Kidney (tissue), 14 donors: ENCODE results near the gene STK17B. TPM values are rescaled to one million over a fixed set of nuclear protein-coding genes. Genes with fewer than 3 reads are reported as not detected.
A peak's percentile ranks its signal among the peaks of the same experiment; 100 is the strongest.
"Not testable (repeated sequence)": the region's sequence is repeated elsewhere in the genome, so short reads cannot be mapped to it uniquely, and the experiment has no call there.

ENCODE experiments used
- DNase-seq, 5 donors: peaks; one replicate each; pipeline ENCODE4 v3.0.0-alpha.2; 2013 to 2020
- FAIRE-seq: peaks from 2 replicates; lab custom pipeline; 2012; peaks lifted over from hg19 to GRCh38; lab: Jason Lieb, UNC
- H3K27ac ChIP-seq, 2 donors: one replicate each; pipeline ENCODE4 v1.7.0; 2013; ENCODE audit warnings: low read depth in 2 of 2, low read length in 2 of 2, inconsistent platforms in 1 of 2
- H3K27me3 ChIP-seq: one replicate; pipeline ENCODE4 v1.7.1; 2013; ENCODE audit warnings: low read length, inconsistent platforms; ENCODE audit not compliant: control insufficient read depth, insufficient read depth
- H3K36me3 ChIP-seq, 3 donors: one replicate each; pipeline versions ENCODE4 v1.7.0 to v1.7.1; 2013; ENCODE audit warnings: low read length in 3 of 3, control low read depth in 1 of 3, inconsistent platforms in 1 of 3; ENCODE audit not compliant: insufficient read depth in 3 of 3, control insufficient read depth in 2 of 3
- H3K4me1 ChIP-seq, 3 donors: one replicate each; pipeline versions ENCODE4 v1.7.0 to v1.7.1; 2013; ENCODE audit warnings: low read length in 3 of 3, inconsistent platforms in 1 of 3, low read depth in 1 of 3; ENCODE audit not compliant: control insufficient read depth in 2 of 3, insufficient read depth in 2 of 3
- H3K4me3 ChIP-seq, 3 donors: one replicate each; pipeline versions ENCODE4 v1.7.0 to v1.8.1; 2013; ENCODE audit warnings: low read length in 3 of 3, control low read depth in 1 of 3, inconsistent platforms in 1 of 3
- H3K9ac ChIP-seq, 3 donors: one replicate each; pipeline versions ENCODE4 v1.7.0 to v1.7.1; 2013; ENCODE audit warnings: low read length in 3 of 3, control low read depth in 1 of 3, inconsistent platforms in 1 of 3
- H3K9me3 ChIP-seq, 3 donors: one replicate each; pipeline versions ENCODE4 v1.7.0 to v1.7.1; 2013; ENCODE audit warnings: low read length in 3 of 3, control low read depth in 1 of 3, inconsistent platforms in 1 of 3; ENCODE audit not compliant: control insufficient read depth in 2 of 3, insufficient read depth in 1 of 3
- intact Hi-C: fragments of 100-400 bp; cut with DNase I; formaldehyde crosslinking; loops from one replicate; pipeline ENCODE4 v1.11.1; 2022
- polyA plus RNA-seq: library from polyadenylated mRNA; stranded (reverse); fragments of 350-450 nt; fragmentation: Illumina TruSeq; extraction: RNeasy Lipid Tissue Mini Kit (QIAGEN cat#74804); gene quantifications from one replicate; pipeline ENCODE4 v1.2.3, GENCODE V29; 2014; ENCODE audit warnings: low read depth, low replicate concordance; ENCODE audit not compliant: insufficient read depth
- total RNA-seq: library from RNA; stranded (reverse); fragmentation: NEBNext Ultra II Directional; extraction: Animal tissue kit (Norgen Biotek cat#: 25700); gene quantifications from one replicate; pipeline ENCODE4 v1.2.1, GENCODE V29; 2021
- TF ChIP-seq, protein P1 (sequence below): IDR thresholded peaks from 3 replicates; pipeline ENCODE4 v1.5.1; 2012; ENCODE audit warnings: mild to moderate bottlenecking, moderate library complexity, borderline replicate concordance; ENCODE audit not compliant: insufficient read depth; ENCODE audit errors: extremely low read depth
- donor health status: control.
- donor health status: control.
- donor health status: control.
- donor health status: control.
- donor health status: control.
- donor health status: DM: yes; HTN: yes; CAD: no.
- donor health status: Normal renal cell carcinoma (clear cell type).

The STK17B gene
- total and polyA plus RNA-seq, 2 donors from 2014 or later: 3.4 to 41.0 TPM

DNA sequence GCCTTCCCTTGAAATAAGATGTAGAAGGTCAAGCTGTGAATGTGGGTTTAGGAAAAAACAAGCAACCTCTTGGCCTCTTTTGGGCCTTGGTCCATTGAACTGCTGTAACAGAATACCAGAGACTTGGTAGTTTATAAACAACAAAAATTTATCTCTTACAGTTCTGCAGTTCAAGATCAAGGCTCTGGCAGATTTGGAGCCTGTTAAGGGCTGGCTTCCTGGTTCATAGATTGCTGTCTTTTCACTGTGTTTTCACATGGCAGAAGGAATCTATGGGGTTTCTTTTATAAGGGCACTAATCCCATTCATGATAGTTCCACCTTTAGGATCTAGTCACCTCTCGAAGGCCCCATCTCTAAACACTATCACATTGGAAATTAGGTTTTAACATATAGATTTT lies 20.2 kb upstream of the STK17B start:
- no peak for FAIRE-seq
- TF ChIP-seq, protein P1, sequence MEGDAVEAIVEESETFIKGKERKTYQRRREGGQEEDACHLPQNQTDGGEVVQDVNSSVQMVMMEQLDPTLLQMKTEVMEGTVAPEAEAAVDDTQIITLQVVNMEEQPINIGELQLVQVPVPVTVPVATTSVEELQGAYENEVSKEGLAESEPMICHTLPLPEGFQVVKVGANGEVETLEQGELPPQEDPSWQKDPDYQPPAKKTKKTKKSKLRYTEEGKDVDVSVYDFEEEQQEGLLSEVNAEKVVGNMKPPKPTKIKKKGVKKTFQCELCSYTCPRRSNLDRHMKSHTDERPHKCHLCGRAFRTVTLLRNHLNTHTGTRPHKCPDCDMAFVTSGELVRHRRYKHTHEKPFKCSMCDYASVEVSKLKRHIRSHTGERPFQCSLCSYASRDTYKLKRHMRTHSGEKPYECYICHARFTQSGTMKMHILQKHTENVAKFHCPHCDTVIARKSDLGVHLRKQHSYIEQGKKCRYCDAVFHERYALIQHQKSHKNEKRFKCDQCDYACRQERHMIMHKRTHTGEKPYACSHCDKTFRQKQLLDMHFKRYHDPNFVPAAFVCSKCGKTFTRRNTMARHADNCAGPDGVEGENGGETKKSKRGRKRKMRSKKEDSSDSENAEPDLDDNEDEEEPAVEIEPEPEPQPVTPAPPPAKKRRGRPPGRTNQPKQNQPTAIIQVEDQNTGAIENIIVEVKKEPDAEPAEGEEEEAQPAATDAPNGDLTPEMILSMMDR: no peak

DNA sequence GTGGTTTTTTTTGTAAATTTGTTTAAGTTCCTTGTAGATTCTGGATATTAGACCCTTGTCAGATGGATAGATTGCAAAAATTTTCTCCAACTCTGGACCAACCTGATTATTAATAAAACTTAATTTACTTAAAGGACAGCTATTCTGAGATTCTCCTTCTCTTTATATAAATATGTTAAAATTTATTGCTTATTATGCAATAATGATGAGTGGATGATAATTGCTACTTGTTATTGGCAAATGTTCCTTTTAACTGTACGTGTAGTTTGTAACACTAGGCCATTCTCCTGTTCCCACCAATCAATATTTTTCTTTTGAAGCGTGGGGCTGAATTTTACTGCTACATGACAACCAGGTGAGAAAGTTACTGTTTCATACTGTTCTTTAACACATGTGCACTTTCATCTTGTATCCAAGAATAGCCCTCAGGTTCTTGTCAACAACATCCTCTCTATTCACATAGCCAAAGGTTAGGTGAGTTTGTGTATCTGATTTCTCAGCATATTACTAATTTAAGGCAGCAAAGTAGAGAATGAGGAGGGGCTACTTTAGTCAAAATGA lies 16.6 kb upstream of the STK17B start:
- intact Hi-C loops: no loop called here
- DNase-seq (no peak), FAIRE-seq (no peak)
- Histone ChIP-seq H3K27me3 (no peaks in the 10 kb centered on the region), H3K9ac (no peak overlapping the region), H3K4me1 (no peaks in the 10 kb centered on the region), H3K4me3 (no peak overlapping the region), H3K9me3 (no peaks in the 10 kb centered on the region), H3K36me3 (no peaks in the 10 kb centered on the region), H3K27ac (no peak overlapping the region)
- TF ChIP-seq, protein P1: no peak

More for the DNA sequence above, 20.2 kb upstream of the STK17B start:
- DNase-seq: peak in 2 of 5 donors; percentile 12 to 26
- Histone ChIP-seq H3K4me1 (no peaks in the 10 kb centered on the region), H3K36me3 (no peaks in the 10 kb centered on the region), H3K9ac (no peak overlapping the region), H3K9me3 (no peaks in the 10 kb centered on the region), H3K4me3 (no peak overlapping the region), H3K27me3 (no peaks in the 10 kb centered on the region), H3K27ac (no peak overlapping the region)
- intact Hi-C loops: no loop called here

DNA sequence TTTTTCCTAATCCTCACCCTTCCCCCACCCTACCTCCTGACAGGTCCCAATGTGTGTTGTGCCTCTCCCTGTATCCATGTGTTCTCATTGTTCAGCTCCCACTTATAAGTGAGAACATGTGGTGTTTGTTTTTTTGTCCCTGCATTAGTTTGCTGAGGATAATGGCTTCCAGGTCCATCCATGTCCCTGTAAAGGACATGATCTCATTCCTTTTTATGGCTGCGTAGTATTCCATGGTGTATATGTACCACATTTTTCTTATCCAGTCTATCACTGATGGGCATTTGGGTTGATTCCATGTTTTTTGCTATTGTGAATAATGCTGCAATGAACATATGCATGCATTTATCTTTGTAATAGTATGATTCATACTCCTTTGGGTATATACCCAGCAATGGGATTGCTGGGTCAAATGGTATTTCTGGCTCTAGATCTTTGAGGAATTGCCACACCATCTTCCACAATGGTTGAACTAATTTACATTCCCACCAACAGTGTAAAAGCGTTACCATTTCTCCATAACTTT lies 15.9 kb upstream of the STK17B start:
- H3K4me1 ChIP-seq, H3K9ac ChIP-seq, H3K27me3 ChIP-seq, intact Hi-C loops, FAIRE-seq, H3K36me3 ChIP-seq, H3K9me3 ChIP-seq, DNase-seq, H3K27ac ChIP-seq, H3K4me3 ChIP-seq: not testable (repeated sequence)

DNA sequence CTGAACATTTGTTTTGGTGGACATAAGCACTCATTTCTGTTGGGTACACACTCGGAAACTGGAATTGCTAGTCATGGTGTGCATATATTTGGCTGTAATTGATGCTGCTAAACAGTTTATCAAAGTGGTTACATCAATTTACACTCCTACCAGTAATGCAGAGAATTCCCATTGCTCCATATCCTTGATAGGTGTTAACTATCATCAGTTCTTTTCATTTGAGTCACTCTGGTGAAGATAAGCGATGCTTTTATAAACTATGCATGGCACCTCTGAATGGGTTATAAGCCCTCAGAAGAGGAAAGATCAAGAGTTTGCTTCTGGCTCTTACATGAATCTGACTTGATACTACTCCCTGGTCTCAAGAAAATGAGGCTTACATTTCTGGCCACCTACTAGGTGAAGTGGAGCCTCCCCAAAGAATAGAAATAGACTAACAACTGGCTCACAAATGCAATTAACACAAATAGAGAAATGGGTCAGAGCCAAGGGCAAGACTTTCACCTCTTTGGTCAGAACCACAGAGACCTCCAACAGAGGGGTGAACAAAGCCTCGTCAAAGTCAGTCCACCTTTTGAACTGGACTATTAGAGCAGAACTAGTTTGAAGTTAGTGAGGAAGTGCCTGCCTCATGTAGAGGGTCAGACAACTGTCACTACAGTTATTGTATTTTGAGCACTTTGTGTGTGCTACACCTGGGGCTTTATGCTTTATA lies 15.0 kb upstream of the STK17B start:
- Histone ChIP-seq H3K4me1 (peaks cover 0 to 3% (median 0%) of the 10 kb centered on the region in 3 donors), H3K4me3 (no peak overlapping the region), H3K36me3 (no peaks in the 10 kb centered on the region), H3K9me3 (no peaks in the 10 kb centered on the region), H3K9ac (no peak overlapping the region), H3K27ac (no peak overlapping the region), H3K27me3 (no peaks in the 10 kb centered on the region)
- intact Hi-C loops: no loop called here
- no peak for DNase-seq
- TF ChIP-seq, protein P1: no peak
- FAIRE-seq: no peak
